PC-9 (cell line): Measurements from ENCODE around the gene JAGN1.

ENCODE experiments used
- EZH2 ChIP-seq: fragments of 200-600 bp; sonication (generic); IDR thresholded peaks from 2 replicates; pipeline ENCODE4 v1.8.0; 2017; ENCODE audit warnings: antibody characterized with exemption, low read depth
- TF ChIP-seq, protein P1 (sequence below): fragments of 200-600 bp; sonication (generic); conservative IDR thresholded peaks from 2 replicates; pipeline ENCODE4 v1.6.1; 2017; ENCODE audit warnings: mixed run types, antibody characterized with exemption, mild to moderate bottlenecking, moderate library complexity

GRCh38 chr3:9912294-9912935 is 22.0 kb downstream of the JAGN1 start:
- TF ChIP-seq, protein P1, sequence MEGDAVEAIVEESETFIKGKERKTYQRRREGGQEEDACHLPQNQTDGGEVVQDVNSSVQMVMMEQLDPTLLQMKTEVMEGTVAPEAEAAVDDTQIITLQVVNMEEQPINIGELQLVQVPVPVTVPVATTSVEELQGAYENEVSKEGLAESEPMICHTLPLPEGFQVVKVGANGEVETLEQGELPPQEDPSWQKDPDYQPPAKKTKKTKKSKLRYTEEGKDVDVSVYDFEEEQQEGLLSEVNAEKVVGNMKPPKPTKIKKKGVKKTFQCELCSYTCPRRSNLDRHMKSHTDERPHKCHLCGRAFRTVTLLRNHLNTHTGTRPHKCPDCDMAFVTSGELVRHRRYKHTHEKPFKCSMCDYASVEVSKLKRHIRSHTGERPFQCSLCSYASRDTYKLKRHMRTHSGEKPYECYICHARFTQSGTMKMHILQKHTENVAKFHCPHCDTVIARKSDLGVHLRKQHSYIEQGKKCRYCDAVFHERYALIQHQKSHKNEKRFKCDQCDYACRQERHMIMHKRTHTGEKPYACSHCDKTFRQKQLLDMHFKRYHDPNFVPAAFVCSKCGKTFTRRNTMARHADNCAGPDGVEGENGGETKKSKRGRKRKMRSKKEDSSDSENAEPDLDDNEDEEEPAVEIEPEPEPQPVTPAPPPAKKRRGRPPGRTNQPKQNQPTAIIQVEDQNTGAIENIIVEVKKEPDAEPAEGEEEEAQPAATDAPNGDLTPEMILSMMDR: no peak
- TF ChIP-seq EZH2: no peak
